ENCODE data around the gene SLC25A19. TPM values are rescaled to one million over a fixed set of nuclear protein-coding genes. Genes with fewer than 3 reads are reported as not detected.

Gene SLC25A19
- total RNA-seq, 1 experiment from 2014 or later = 29.0 TPM

DNA sequence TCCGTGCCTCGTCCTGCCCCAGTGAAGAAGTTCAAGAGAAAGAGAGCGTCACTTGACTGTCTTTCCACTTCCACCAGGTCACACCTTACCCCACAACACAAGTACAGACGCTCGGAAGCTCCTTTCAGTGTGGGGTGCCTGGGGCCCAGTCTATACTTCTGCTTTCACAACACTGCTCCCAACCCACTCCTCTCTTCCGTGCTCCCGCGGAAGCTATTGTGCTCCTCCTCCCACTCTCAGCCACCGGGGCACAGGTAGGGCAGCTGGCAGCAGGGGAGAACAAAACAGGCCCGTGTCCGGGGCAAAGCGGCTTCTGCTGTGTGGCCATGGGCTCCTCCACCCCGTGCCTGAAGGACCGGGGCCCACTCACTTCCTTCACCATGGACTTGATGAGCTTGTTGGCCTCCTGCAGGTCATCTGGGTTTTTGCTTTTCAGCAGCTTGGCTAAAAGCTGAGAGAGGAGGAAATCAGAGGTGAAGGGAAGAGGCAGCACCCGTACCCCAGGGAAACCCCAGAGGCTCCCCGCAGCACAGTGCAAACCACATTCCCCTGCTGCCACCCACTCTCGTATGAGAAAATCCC lies 46.7 kb downstream of the SLC25A19 start:
- in situ Hi-C loops (cut with HindIII; ENCODE audit: low pct_unique_long_range_greater_than_20kb, low sequenced_read_pairs) (no loop called here), intact Hi-C loops (cut with micrococcal nuclease; ENCODE audit: unreplicated experiment) (no loop called here)
- Histone ChIP-seq H3K4me3 (ENCODE audit: low read depth in 2 of 2, low read length in 2 of 2) (no peak overlapping the region), H3K36me3 (ENCODE audit: control insufficient read depth, insufficient read depth, low read length) (peaks cover 8% of the 10 kb centered on the region), H3K9me3 (ENCODE audit: control insufficient read depth, insufficient read depth, low read depth, low read length) (no peaks in the 10 kb centered on the region), H3K27me3 (ENCODE audit: control insufficient read depth, insufficient read depth, low read length) (no peaks in the 10 kb centered on the region), H3K27ac (ENCODE audit: low read length) (no peak overlapping the region), H3K4me1 (ENCODE audit: control insufficient read depth, insufficient read depth, low read length) (0 out of 2 replicates have a peak, but pooled peaks cover 3% of the 10 kb centered on the region)
- DNase-seq (ENCODE audit: low read depth, low spot score) = no peak
- no TSS peak for BruUV-seq (replicated peaks)
- ATAC-seq = no peak
- CTCF ChIA-PET = no interaction called here
- POLR2A ChIA-PET = no interaction called here
- TF ChIP-seq SIN3A (IDR thresholded peaks at IDR 0.05; ENCODE audit: borderline replicate concordance, insufficient read depth, low read depth, low read length) = no peak
- TF ChIP-seq, protein P1, sequence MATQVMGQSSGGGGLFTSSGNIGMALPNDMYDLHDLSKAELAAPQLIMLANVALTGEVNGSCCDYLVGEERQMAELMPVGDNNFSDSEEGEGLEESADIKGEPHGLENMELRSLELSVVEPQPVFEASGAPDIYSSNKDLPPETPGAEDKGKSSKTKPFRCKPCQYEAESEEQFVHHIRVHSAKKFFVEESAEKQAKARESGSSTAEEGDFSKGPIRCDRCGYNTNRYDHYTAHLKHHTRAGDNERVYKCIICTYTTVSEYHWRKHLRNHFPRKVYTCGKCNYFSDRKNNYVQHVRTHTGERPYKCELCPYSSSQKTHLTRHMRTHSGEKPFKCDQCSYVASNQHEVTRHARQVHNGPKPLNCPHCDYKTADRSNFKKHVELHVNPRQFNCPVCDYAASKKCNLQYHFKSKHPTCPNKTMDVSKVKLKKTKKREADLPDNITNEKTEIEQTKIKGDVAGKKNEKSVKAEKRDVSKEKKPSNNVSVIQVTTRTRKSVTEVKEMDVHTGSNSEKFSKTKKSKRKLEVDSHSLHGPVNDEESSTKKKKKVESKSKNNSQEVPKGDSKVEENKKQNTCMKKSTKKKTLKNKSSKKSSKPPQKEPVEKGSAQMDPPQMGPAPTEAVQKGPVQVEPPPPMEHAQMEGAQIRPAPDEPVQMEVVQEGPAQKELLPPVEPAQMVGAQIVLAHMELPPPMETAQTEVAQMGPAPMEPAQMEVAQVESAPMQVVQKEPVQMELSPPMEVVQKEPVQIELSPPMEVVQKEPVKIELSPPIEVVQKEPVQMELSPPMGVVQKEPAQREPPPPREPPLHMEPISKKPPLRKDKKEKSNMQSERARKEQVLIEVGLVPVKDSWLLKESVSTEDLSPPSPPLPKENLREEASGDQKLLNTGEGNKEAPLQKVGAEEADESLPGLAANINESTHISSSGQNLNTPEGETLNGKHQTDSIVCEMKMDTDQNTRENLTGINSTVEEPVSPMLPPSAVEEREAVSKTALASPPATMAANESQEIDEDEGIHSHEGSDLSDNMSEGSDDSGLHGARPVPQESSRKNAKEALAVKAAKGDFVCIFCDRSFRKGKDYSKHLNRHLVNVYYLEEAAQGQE (IDR thresholded peaks at IDR 0.05; ENCODE audit: insufficient read depth in 1 of 2, low read depth in 2 of 2, low read length in 1 of 2) = no peak
- TF ChIP-seq, protein P2, sequence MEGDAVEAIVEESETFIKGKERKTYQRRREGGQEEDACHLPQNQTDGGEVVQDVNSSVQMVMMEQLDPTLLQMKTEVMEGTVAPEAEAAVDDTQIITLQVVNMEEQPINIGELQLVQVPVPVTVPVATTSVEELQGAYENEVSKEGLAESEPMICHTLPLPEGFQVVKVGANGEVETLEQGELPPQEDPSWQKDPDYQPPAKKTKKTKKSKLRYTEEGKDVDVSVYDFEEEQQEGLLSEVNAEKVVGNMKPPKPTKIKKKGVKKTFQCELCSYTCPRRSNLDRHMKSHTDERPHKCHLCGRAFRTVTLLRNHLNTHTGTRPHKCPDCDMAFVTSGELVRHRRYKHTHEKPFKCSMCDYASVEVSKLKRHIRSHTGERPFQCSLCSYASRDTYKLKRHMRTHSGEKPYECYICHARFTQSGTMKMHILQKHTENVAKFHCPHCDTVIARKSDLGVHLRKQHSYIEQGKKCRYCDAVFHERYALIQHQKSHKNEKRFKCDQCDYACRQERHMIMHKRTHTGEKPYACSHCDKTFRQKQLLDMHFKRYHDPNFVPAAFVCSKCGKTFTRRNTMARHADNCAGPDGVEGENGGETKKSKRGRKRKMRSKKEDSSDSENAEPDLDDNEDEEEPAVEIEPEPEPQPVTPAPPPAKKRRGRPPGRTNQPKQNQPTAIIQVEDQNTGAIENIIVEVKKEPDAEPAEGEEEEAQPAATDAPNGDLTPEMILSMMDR (IDR thresholded peaks at IDR 0.05) = no peak
- no peak for TF ChIP-seq TCF7L2 (IDR thresholded peaks at IDR 0.05; ENCODE audit: low read depth, low read length)
- no peak for TF ChIP-seq POLR2AphosphoS5 (IDR thresholded peaks at IDR 0.05; ENCODE audit: low read depth, low read length)

DNA sequence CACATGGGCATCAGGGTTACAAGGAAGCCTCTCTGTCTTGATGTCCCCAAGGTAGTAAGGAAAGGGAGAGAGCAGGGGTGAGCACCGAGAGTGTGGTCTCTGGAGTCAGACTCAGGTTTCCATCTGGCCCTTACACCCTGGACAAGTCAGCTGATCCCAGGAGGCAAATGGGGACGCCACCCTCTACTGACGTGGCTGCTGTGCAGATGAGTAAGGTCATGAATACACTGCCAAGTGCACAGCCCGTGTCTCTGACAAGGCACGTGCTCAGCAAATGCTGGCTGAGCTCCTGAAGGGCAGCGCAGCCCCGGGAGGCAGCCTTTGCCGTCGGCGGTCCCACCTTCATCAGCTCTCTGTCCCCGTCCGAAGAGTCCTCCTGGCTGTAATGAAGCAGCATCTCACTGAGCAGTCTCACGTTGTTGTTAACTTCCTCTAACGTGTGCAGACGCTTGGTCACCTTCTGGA lies 47.2 kb downstream of the SLC25A19 start:
- no peak for ATAC-seq
- ChIA-PET CTCF (interaction anchor here (0.6 kb wide), 1 partner anchor 10 kb away, joined by 7 read pairs; no protein-coding TSS in a partner anchor), POLR2A (no interaction called here)
- H3K9me3 ChIP-seq (ENCODE audit: control insufficient read depth, insufficient read depth, low read depth, low read length) = no peaks in the 10 kb centered on the region
- DNase-seq (ENCODE audit: low read depth, low spot score) = no peak
- TF ChIP-seq SIN3A (IDR thresholded peaks at IDR 0.05; ENCODE audit: borderline replicate concordance, insufficient read depth, low read depth, low read length) (no peak), POLR2AphosphoS5 (IDR thresholded peaks at IDR 0.05; ENCODE audit: low read depth, low read length) (no peak), TCF7L2 (IDR thresholded peaks at IDR 0.05; ENCODE audit: low read depth, low read length) (no peak)
- TF ChIP-seq, protein P1 (IDR thresholded peaks at IDR 0.05; ENCODE audit: insufficient read depth in 1 of 2, low read depth in 2 of 2, low read length in 1 of 2) = no peak
- TF ChIP-seq, protein P2 (IDR thresholded peaks at IDR 0.05) = no peak
- no peak overlapping the region for H3K27ac ChIP-seq (ENCODE audit: low read length)
- in situ Hi-C loops (cut with HindIII; ENCODE audit: low pct_unique_long_range_greater_than_20kb, low sequenced_read_pairs) = no loop called here
- H3K27me3 ChIP-seq (ENCODE audit: control insufficient read depth, insufficient read depth, low read length) = no peaks in the 10 kb centered on the region
- BruUV-seq (replicated peaks) = no TSS peak
- H3K4me3 ChIP-seq (ENCODE audit: low read depth in 2 of 2, low read length in 2 of 2) = no peak overlapping the region
- 0 out of 2 replicates have a peak, but pooled peaks cover 3% of the 10 kb centered on the region for H3K4me1 ChIP-seq (ENCODE audit: control insufficient read depth, insufficient read depth, low read length)
- H3K36me3 ChIP-seq (ENCODE audit: control insufficient read depth, insufficient read depth, low read length) = peaks cover 10% of the 10 kb centered on the region
- intact Hi-C loops (cut with micrococcal nuclease; ENCODE audit: unreplicated experiment) = no loop called here
